H1 (cell line): ENCODE measurements around the gene DNAH8. TPM values are rescaled to one million over a fixed set of nuclear protein-coding genes. Genes with fewer than 3 reads are reported as not detected.

ENCODE experiments used
- CREB1 ChIP-seq: IDR thresholded peaks from 2 replicates; pipeline ENCODE4 v1.6.1; 2012; ENCODE audit warnings: inconsistent platforms
- NANOG ChIP-seq: IDR thresholded peaks from 2 replicates; pipeline ENCODE4 v1.6.1; 2011; ENCODE audit warnings: low read length, low read depth, mild to moderate bottlenecking, inconsistent platforms; ENCODE audit not compliant: insufficient read depth, poor library complexity, severe bottlenecking
- TCF12 ChIP-seq: IDR thresholded peaks from 2 replicates; pipeline ENCODE4 v1.6.1; 2011; ENCODE audit warnings: low read depth, mild to moderate bottlenecking, low read length
- USF2 ChIP-seq: IDR thresholded peaks from 2 replicates; pipeline ENCODE4 v1.6.1; 2011; ENCODE audit warnings: low read length, improper control_type of control experiment
- polyA plus RNA-seq, 7 experiments: library from polyadenylated mRNA; depleted of rRNA in 3 of 7; stranded (reverse) in 5 of 7; unstranded in 2 of 7; fragments of >200 nt in 5 of 7; fragments of 200-250 nt in 2 of 7; gene quantifications; 1 replicate in 5 of 7; 2 replicates in 1 of 7; 4 replicates in 1 of 7; pipeline versions ENCODE4 v1.2.1 to v1.2.3, GENCODE V29; 2011 to 2013; ENCODE audit warnings: missing spikeins in 2 of 7, mixed read lengths in 2 of 7
- total RNA-seq: library from RNA; stranded (reverse); fragmentation: NEBNext Ultra II Directional; extraction: Animal tissue kit (Norgen Biotek cat#: 25700); gene quantifications from 2 replicates; pipeline ENCODE4 v1.2.1, GENCODE V29; 2021

DNAH8 gene
- total and polyA plus RNA-seq, 2 of the 8 experiments (the other 6 are each of a cell fraction or from before 2014, with no cell fraction given): under 0.01 TPM; not detected in 1

GRCh38 chr6:38805692-38806091, 90.6 kb downstream of the DNAH8 start (continued):
- TF ChIP-seq USF2 (no peak), NANOG (no peak), TCF12 (no peak), CREB1 (no peak)
